Esophagus mucosa (tissue), 1 donor: ENCODE data around the gene TACC2. TPM values are rescaled to one million over a fixed set of nuclear protein-coding genes. Genes with fewer than 3 reads are reported as not detected.
A peak's percentile ranks its signal among the peaks of the same experiment; 100 is the strongest.

Source experiments
- ATAC-seq: fragments of 200-7000 bp; cut with Tn5 transposase; one replicate; pipeline ENCODE4 v1.9.1; 2020
- total RNA-seq: library from RNA; stranded (reverse); gene quantifications from one replicate; pipeline ENCODE4 v1.2.4, GENCODE V29; 2023
- donor health status: DM: yes; HTN: yes; CAD: no.

Gene TACC2
- total RNA-seq, 1 donor from 2014 or later = 90.0 TPM

GRCh38 chr10:122232769-122233168, 243.8 kb downstream of the TACC2 start:
- no peak for ATAC-seq

- peak; percentile 35 for ATAC-seq
Observed at GRCh38 chr10:122233857-122234348, 244.9 kb downstream of the TACC2 start.

- ATAC-seq = no peak
Observed at GRCh38 chr10:122234416-122234815, 245.5 kb downstream of the TACC2 start.

- no peak for ATAC-seq
Observed at GRCh38 chr10:122236690-122237306, 247.8 kb downstream of the TACC2 start.

GRCh38 chr10:122237331-122237990, 248.5 kb downstream of the TACC2 start:
- no peak for ATAC-seq

- no peak for ATAC-seq
Observed at GRCh38 chr10:122239578-122240257, 250.8 kb downstream of the TACC2 start.

GRCh38 chr10:122240401-122240800, 251.4 kb downstream of the TACC2 start:
- no peak for ATAC-seq

GRCh38 chr10:122241836-122242235, 252.9 kb downstream of the TACC2 start:
- no peak for ATAC-seq

- ATAC-seq = no peak
Observed at GRCh38 chr10:122243550-122243949, 254.6 kb downstream of the TACC2 start.

GRCh38 chr10:122244001-122244975, 255.3 kb downstream of the TACC2 start:
- ATAC-seq = no peak

- ATAC-seq = no peak
Observed at GRCh38 chr10:122245136-122245535, 256.2 kb downstream of the TACC2 start.

GRCh38 chr10:122245897-122246296, 256.9 kb downstream of the TACC2 start:
- ATAC-seq = no peak

GRCh38 chr10:122246830-122247520, 258.0 kb downstream of the TACC2 start:
- no peak for ATAC-seq

GRCh38 chr10:122248356-122249302, 259.7 kb downstream of the TACC2 start:
- no peak for ATAC-seq

- peak; percentile 12 for ATAC-seq
Observed at GRCh38 chr10:122249303-122249850, 260.4 kb downstream of the TACC2 start.

GRCh38 chr10:122249991-122250750, 261.2 kb downstream of the TACC2 start:
- no peak for ATAC-seq

GRCh38 chr10:122251459-122252255, 262.7 kb downstream of the TACC2 start:
- no peak for ATAC-seq

GRCh38 chr10:122252805-122253204, 263.8 kb downstream of the TACC2 start:
- ATAC-seq = no peak

GRCh38 chr10:122253605-122254004, 264.6 kb downstream of the TACC2 start:
- no peak for ATAC-seq
